Stomach smooth muscle (tissue), 2 donors: ENCODE results near the gene BMP6.

Source experiments
- H3K27ac ChIP-seq: one replicate; pipeline ENCODE4 v1.7.0; 2013; ENCODE audit warnings: mild to moderate bottlenecking, low read length, inconsistent platforms
- H3K27me3 ChIP-seq, 2 donors: one replicate each; pipeline ENCODE4 v1.7.0; 2013; ENCODE audit warnings: low read length in 2 of 2; ENCODE audit not compliant: insufficient read depth in 2 of 2, control insufficient read depth in 1 of 2
- H3K36me3 ChIP-seq, 2 donors: one replicate each; pipeline ENCODE4 v1.7.0; 2013; ENCODE audit warnings: low read length in 2 of 2; ENCODE audit not compliant: control insufficient read depth in 2 of 2, insufficient read depth in 2 of 2
- H3K4me1 ChIP-seq: one replicate; pipeline ENCODE4 v1.7.0; 2013; ENCODE audit warnings: low read length; ENCODE audit not compliant: control insufficient read depth, insufficient read depth
- H3K4me3 ChIP-seq, 2 donors: one replicate each; pipeline ENCODE4 v1.7.0; 2013; ENCODE audit warnings: low read length in 2 of 2
- H3K9ac ChIP-seq, 2 donors: one replicate each; pipeline ENCODE4 v1.7.0; 2013; ENCODE audit warnings: low read length in 2 of 2, mild to moderate bottlenecking in 1 of 2
- H3K9me3 ChIP-seq, 2 donors: one replicate each; pipeline ENCODE4 v1.7.0; 2013; ENCODE audit warnings: low read length in 2 of 2; ENCODE audit not compliant: control insufficient read depth in 2 of 2
- donor health status: healthy.
- donor health status: Pancreatic carcinoma.

BMP6 gene

DNA sequence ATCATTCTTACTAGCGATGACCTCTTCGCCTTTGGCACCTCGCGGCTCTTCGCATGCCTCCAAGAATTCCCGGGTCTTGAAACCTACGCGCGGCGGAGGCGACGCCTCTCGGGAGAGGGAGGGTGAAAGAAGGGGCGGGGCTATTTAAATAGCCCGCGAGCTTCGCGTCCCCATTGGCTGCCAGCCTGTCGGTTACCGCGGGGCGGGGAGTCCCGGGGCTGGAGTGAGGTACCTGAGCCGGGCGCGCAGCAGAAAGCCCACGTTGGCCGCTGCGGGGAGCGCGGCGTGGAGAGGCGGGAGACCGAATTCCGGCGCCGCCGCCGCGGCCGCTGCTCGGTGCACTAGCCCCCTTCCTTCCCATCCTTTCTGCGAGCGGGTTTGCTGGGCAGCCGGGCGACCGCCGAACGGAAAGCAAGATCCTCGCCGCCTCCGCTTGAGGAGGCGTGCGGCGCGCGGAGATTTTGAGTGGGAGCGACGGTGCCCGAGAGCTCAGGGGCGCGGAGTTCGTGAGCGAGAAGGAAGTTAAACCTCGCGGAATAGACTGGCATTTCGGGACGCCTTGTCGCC, at the start of gene BMP6:
TSS of gene BMP6 (plus strand) at position 251 of the 567 bp plus-strand sequence. CDS start 857 bp downstream, outside the sequence.
- peaks cover 37 to 55% of the 10 kb centered on the region in 2 donors for H3K27me3 ChIP-seq
- H3K4me3 ChIP-seq, result peak within 1 kb of the TSS; percentile 56 to 75
- H3K9ac ChIP-seq, result no peak within 1 kb of the TSS

DNA sequence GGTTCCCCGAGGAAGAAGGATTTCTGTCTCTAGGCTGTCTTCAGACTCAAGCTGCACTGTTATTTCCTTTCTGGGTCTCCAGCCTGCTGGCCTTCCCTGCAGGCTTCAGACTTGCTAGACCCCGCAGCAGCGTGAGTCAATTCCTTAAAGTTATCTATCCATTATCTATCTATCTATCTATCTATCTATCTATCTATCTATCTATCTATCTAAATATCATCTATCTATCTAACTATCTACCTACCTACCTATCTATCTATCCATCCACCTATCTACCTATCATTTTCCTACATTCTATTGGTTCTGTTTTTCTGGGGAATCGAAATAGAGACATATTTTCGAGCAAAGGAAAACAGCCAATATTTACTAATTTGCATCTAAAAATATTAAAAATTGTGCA, 48.7 kb upstream of the BMP6 start:
- Histone ChIP-seq H3K9ac (no peak overlapping the region), H3K36me3 (no peaks in the 10 kb centered on the region), H3K4me1 (peaks cover 6% of the 10 kb centered on the region), H3K9me3 (no peaks in the 10 kb centered on the region), H3K27me3 (peaks cover 2 to 10% of the 10 kb centered on the region in 2 donors), H3K4me3 (no peak overlapping the region), H3K27ac (no peak overlapping the region)

More for the DNA sequence above, at the start of gene BMP6:
- Histone ChIP-seq H3K27ac (no peak within 1 kb of the TSS), H3K36me3 (no peaks in the 10 kb centered on the region), H3K9me3 (no peaks in the 10 kb centered on the region), H3K4me1 (peaks cover 26% of the 10 kb centered on the region)

DNA sequence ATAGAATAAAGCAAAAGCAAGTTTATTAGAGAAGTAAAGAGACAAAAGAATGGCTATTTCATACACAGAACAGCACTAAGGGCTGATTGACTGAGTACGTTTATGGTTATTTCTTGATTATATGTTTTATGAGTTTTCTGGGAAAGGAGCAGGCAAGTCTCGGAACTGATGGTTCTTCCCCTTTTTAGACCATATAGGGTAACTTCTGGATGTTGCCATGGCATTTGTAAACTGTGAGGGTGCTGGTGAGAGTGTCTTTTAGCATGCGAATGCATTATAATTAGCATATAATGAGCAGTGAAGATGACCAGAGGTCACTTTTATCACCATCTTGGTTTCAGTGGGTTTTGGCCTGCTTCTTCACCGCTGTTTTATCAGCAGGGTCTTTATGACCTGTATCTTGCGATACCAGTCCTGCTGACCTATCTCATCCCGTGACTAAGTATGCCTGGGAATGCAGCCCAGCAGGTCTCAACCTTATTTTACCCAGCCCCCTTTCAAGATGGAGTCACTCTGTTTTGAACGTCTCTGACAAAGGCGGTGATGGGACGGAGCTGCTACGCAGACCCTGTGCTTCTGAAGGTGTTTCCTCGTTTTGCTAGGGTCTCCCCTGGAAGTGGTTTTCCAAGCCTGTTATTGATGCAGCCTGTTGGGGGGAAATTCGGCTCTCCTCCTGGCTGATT, 45.4 kb upstream of the BMP6 start:
- no peak overlapping the region for H3K4me3 ChIP-seq
- H3K27ac ChIP-seq, result no peak overlapping the region
- no peaks in the 10 kb centered on the region for H3K9me3 ChIP-seq
- H3K36me3 ChIP-seq, result no peaks in the 10 kb centered on the region
- no peak overlapping the region for H3K9ac ChIP-seq
- H3K27me3 ChIP-seq, result peaks cover 0 to 6% of the 10 kb centered on the region in 2 donors
- no peaks in the 10 kb centered on the region for H3K4me1 ChIP-seq

- H3K4me3 ChIP-seq, result no peak overlapping the region
- H3K4me1 ChIP-seq, result no peaks in the 10 kb centered on the region
- no peaks in the 10 kb centered on the region for H3K9me3 ChIP-seq
- no peaks in the 10 kb centered on the region for H3K36me3 ChIP-seq
- H3K9ac ChIP-seq, result no peak overlapping the region
- H3K27me3 ChIP-seq, result peaks cover 0 to 6% of the 10 kb centered on the region in 2 donors
- H3K27ac ChIP-seq, result no peak overlapping the region
These were observed 44.5 kb upstream of the BMP6 start for GRCh38 chr6:7681449-7681848.

GRCh38 chr6:7684076-7684475, 41.8 kb upstream of the BMP6 start:
- Histone ChIP-seq H3K9ac (no peak overlapping the region), H3K4me3 (no peak overlapping the region), H3K27me3 (peaks cover 0 to 6% of the 10 kb centered on the region in 2 donors), H3K36me3 (no peaks in the 10 kb centered on the region), H3K9me3 (no peaks in the 10 kb centered on the region), H3K4me1 (no peaks in the 10 kb centered on the region), H3K27ac (no peak overlapping the region)

DNA sequence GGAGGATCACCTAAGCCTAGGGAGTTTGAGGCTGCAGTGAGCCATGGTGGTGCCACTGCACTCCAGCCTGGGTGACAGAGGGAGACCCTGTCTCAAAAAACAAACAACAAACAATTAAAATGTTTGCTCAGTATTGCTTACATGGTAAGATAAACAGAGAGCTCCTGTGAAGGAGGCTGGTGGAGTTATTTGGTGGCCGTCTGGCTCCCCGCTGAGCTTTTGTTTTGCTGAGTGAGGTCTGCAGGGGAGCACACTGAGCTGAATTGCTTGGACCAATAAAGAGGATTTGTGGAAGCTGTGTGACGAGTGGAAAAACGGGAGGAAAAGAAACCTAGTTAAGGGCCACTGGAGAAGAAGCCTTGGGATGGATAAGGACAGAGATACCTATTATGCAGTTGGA, 41.1 kb upstream of the BMP6 start:
- Histone ChIP-seq H3K9me3 (no peaks in the 10 kb centered on the region), H3K27ac (no peak overlapping the region), H3K27me3 (peaks cover 0 to 4% of the 10 kb centered on the region in 2 donors)

GRCh38 chr6:7685276-7685675, 40.6 kb upstream of the BMP6 start:
- Histone ChIP-seq H3K4me1 (no peaks in the 10 kb centered on the region), H3K36me3 (no peaks in the 10 kb centered on the region), H3K4me3 (no peak overlapping the region), H3K9me3 (no peaks in the 10 kb centered on the region), H3K9ac (no peak overlapping the region), H3K27ac (no peak overlapping the region), H3K27me3 (peaks cover 0 to 2% of the 10 kb centered on the region in 2 donors)

More for the DNA sequence above, 41.1 kb upstream of the BMP6 start:
- Histone ChIP-seq H3K4me3 (no peak overlapping the region), H3K4me1 (no peaks in the 10 kb centered on the region), H3K9ac (no peak overlapping the region), H3K36me3 (no peaks in the 10 kb centered on the region)

DNA sequence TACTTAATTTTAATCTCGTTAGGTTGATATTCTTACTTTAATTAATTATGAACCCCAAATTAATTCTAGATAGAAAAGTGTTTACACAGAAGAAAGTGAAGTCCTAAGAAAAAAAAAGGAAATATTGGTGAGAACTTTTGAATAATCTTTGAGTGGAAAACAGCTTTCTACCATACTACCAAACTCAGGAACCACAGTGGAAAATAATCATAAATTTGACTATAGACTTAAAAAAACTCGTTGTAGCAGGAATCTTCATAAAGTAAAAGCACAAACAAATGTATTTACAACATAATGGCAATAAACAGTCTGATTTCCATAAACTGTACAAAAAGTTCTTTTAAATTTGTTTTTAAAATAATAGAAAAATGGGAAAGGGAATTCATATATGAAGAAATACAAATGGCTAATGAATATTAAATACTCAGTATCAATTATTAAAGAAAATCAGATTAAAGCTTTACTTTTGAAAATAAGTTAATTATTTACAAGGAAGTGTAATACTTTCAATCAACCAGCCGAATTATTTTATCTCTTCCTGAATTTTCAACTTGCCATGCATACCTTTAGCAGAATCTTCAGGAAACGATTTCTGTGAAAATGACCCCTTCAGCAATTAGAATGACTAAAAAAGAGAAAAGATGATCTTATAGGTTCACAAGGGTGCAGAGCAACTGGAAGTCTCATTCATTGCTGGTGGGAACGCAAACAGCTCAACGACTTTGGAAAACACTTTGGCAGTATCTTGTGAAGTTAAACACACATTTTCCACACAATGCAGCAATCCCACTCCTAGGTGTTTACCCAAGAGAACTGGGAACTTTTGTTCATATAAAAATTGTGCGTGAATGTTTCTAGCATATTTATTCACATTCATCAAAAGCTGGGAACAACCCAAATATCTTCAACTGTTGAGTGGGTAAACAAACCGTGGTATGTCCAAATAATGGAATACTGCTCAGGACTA, 38.5 kb upstream of the BMP6 start:
- Histone ChIP-seq H3K27ac (no peak overlapping the region), H3K4me1 (no peaks in the 10 kb centered on the region), H3K9me3 (no peaks in the 10 kb centered on the region), H3K4me3 (no peak overlapping the region), H3K9ac (no peak overlapping the region), H3K27me3 (no peaks in the 10 kb centered on the region), H3K36me3 (no peaks in the 10 kb centered on the region)

DNA sequence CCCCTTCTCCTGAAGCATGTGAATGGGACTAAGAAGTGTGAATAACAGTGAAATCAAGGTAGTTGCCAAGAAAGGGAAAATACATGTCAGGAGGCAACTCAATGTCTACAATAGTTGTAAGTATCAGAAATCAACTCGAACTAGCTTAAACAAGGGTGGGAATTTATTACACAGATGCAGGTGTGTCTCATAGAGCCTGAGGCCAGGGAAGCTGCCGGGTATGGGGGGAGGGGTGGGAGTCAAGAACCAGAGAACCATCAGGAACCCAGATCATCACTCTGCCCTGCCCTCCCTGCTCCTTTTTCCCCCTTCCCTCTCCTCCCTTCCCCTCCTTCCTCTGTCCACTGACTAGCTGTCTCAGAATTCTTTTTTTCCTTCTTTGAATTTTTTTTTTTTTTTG, 34.9 kb upstream of the BMP6 start:
- H3K4me3 ChIP-seq, result no peak overlapping the region
- H3K27ac ChIP-seq, result no peak overlapping the region
- no peaks in the 10 kb centered on the region for H3K9me3 ChIP-seq
- no peaks in the 10 kb centered on the region for H3K27me3 ChIP-seq
- H3K9ac ChIP-seq, result no peak overlapping the region
- H3K36me3 ChIP-seq, result no peaks in the 10 kb centered on the region
- no peaks in the 10 kb centered on the region for H3K4me1 ChIP-seq

- Histone ChIP-seq H3K9me3 (no peaks in the 10 kb centered on the region), H3K4me3 (no peak overlapping the region), H3K4me1 (no peaks in the 10 kb centered on the region), H3K36me3 (no peaks in the 10 kb centered on the region), H3K27ac (no peak overlapping the region), H3K9ac (no peak overlapping the region), H3K27me3 (no peaks in the 10 kb centered on the region)
These were observed 34.0 kb upstream of the BMP6 start for GRCh38 chr6:7691675-7692452.
